H1 (cell line): Measurements from ENCODE around the gene RNASEH2C. TPM values are rescaled to one million over a fixed set of nuclear protein-coding genes. Genes with fewer than 3 reads are reported as not detected.

ENCODE experiments used
- CTCF ChIA-PET: fragments of 300-600 bp; sonication (Branson Sonifier 250); formaldehyde crosslinking; loops from one replicate; lab custom pipeline; 2021; ENCODE audit not compliant: partially characterized antibody; lab: Charles Lee
- POLR2A ChIA-PET: fragments of 300-600 bp; sonication (Branson Sonifier 250); formaldehyde crosslinking; loops from one replicate; lab custom pipeline; 2021; ENCODE audit warnings: inconsistent platforms; ENCODE audit not compliant: partially characterized antibody; lab: Charles Lee
- DNase-seq, 2 experiments: peaks; one replicate each; pipeline versions ENCODE4 v3.0.0 to v3.0.0-alpha.2; 2010 to 2022; ENCODE audit warnings: low spot score in 2 of 2, low read depth in 1 of 2, mixed read lengths in 1 of 2
- FAIRE-seq: peaks from 2 replicates; lab custom pipeline; 2011; peaks lifted over from hg19 to GRCh38; lab: Jason Lieb, UNC
- H2AFZ ChIP-seq: 2 replicates; pipeline ENCODE4 v1.8.1; 2012; ENCODE audit warnings: low read length, inconsistent platforms
- H2AK5ac ChIP-seq: 2 replicates; pipeline ENCODE4 v1.6.1; 2013; ENCODE audit warnings: low read depth, low read length
- H2BK120ac ChIP-seq: replicated peaks from 2 replicates; pipeline ENCODE3; 2013; ENCODE audit warnings: low read depth, low read length, inconsistent platforms
- H2BK12ac ChIP-seq: 2 replicates; pipeline ENCODE4 v1.6.1; 2013; ENCODE audit warnings: low read depth, low read length
- H2BK15ac ChIP-seq: 2 replicates; pipeline ENCODE4 v1.6.1; 2013; ENCODE audit warnings: low read length
- H2BK20ac ChIP-seq: 2 replicates; pipeline ENCODE4 v1.6.1; 2013; ENCODE audit warnings: low read length
- H2BK5ac ChIP-seq: 2 replicates; pipeline ENCODE4 v1.6.1; 2013; ENCODE audit warnings: low read depth, low read length
- H3K14ac ChIP-seq: 2 replicates; pipeline ENCODE4 v1.6.1; 2013; ENCODE audit warnings: inconsistent platforms; ENCODE audit not compliant: insufficient read length
- H3K18ac ChIP-seq: 2 replicates; pipeline ENCODE4 v1.6.1; 2013; ENCODE audit warnings: low read length; ENCODE audit errors: extremely low read depth
- H3K23ac ChIP-seq: 2 replicates; pipeline ENCODE4 v1.6.1; 2013; ENCODE audit warnings: inconsistent platforms; ENCODE audit not compliant: insufficient read length
- H3K23me2 ChIP-seq: 2 replicates; pipeline ENCODE4 v1.6.1; 2013; ENCODE audit warnings: low read depth, low read length
- H3K27ac ChIP-seq: 2 replicates; pipeline ENCODE4 v1.6.1; 2011; ENCODE audit warnings: low read depth, low read length, inconsistent platforms
- H3K27me3 ChIP-seq, 4 experiments: replicated peaks in 1 of 4; 1 replicate in 1 of 4; 2 replicates in 3 of 4; pipeline versions ENCODE4 v1.6.1 to v1.8.1; 2011 to 2013; ENCODE audit warnings: low read length in 3 of 4, mild to moderate bottlenecking in 3 of 4, inconsistent platforms in 2 of 4, mixed read lengths in 2 of 4, moderate library complexity in 1 of 4; ENCODE audit not compliant: control insufficient read depth in 3 of 4, insufficient read depth in 3 of 4; ENCODE audit errors: extremely low read depth in 1 of 4
- H3K36me3 ChIP-seq, 4 experiments: 2 replicates each; pipeline versions ENCODE4 v1.6.1 to v1.8.1; 2011 to 2013; ENCODE audit warnings: mild to moderate bottlenecking in 4 of 4, low read length in 3 of 4, moderate library complexity in 2 of 4, control low read depth in 1 of 4, inconsistent platforms in 1 of 4; ENCODE audit not compliant: insufficient read depth in 4 of 4, control insufficient read depth in 2 of 4
- H3K4ac ChIP-seq: replicated peaks from 2 replicates; pipeline ENCODE3; 2013; ENCODE audit warnings: low read length, low read depth, mixed read lengths, inconsistent platforms; ENCODE audit not compliant: insufficient read length
- H3K4me1 ChIP-seq, 4 experiments: replicated peaks in 1 of 4; 1 replicate in 1 of 4; 2 replicates in 3 of 4; pipeline versions ENCODE4 v1.6.1 to v1.8.1; 2011 to 2013; ENCODE audit warnings: low read length in 3 of 4, inconsistent platforms in 2 of 4, mixed read lengths in 1 of 4; ENCODE audit not compliant: insufficient read depth in 4 of 4, control insufficient read depth in 3 of 4
- H3K4me2 ChIP-seq, 2 experiments: 2 replicates each; pipeline versions ENCODE4 v1.6.1 to v1.8.1; 2011 to 2013; ENCODE audit warnings: low read depth in 2 of 2, low read length in 2 of 2, control low read depth in 1 of 2, inconsistent platforms in 1 of 2, mild to moderate bottlenecking in 1 of 2; ENCODE audit not compliant: insufficient read depth in 1 of 2
- H3K4me3 ChIP-seq, 4 experiments: fragments of 200-600, 300-600 bp in 1 of 4; sonication (generic), shearing (Covaris generic), sonication (Bioruptor Twin) in 1 of 4; 2 replicates each; pipeline versions ENCODE4 v1.5.1 to v1.8.1; 2011 to 2016; ENCODE audit warnings: low read length in 4 of 4, low read depth in 3 of 4, control low read depth in 2 of 4, inconsistent platforms in 2 of 4, mild to moderate bottlenecking in 2 of 4, mixed read lengths in 1 of 4, moderate library complexity in 1 of 4; ENCODE audit not compliant: insufficient read depth in 2 of 4; ENCODE audit errors: extremely low read depth in 1 of 4
- H3K56ac ChIP-seq: replicated peaks from 2 replicates; pipeline ENCODE3; 2013; ENCODE audit warnings: low read depth, mild to moderate bottlenecking, mixed read lengths, low read length, inconsistent platforms; ENCODE audit not compliant: insufficient read length
- H3K79me1 ChIP-seq: 2 replicates; pipeline ENCODE4 v1.6.1; 2013; ENCODE audit warnings: low read depth, low read length, control low read depth
- H3K79me2 ChIP-seq, 2 experiments: 2 replicates each; pipeline versions ENCODE4 v1.6.1 to v1.8.1; 2012 to 2013; ENCODE audit warnings: low read length in 2 of 2, mild to moderate bottlenecking in 2 of 2, inconsistent platforms in 1 of 2; ENCODE audit not compliant: insufficient read depth in 2 of 2, control insufficient read depth in 1 of 2
- H3K9ac ChIP-seq, 4 experiments: replicated peaks in 1 of 4; 1 replicate in 1 of 4; 2 replicates in 3 of 4; pipeline versions ENCODE4 v1.6.1 to v1.8.1; 2011 to 2013; ENCODE audit warnings: low read depth in 3 of 4, low read length in 3 of 4, control low read depth in 2 of 4, mild to moderate bottlenecking in 2 of 4, moderate library complexity in 2 of 4, inconsistent platforms in 1 of 4; ENCODE audit errors: extremely low read depth in 1 of 4
- H3K9me3 ChIP-seq, 2 experiments: 2 replicates each; pipeline versions ENCODE4 v1.6.1 to v1.8.1; 2012 to 2013; ENCODE audit warnings: mild to moderate bottlenecking in 2 of 2, moderate library complexity in 2 of 2, control low read depth in 1 of 2, inconsistent platforms in 1 of 2, low read depth in 1 of 2, low read length in 1 of 2, mixed read lengths in 1 of 2; ENCODE audit not compliant: insufficient read depth in 2 of 2
- H4K20me1 ChIP-seq, 2 experiments: replicated peaks in 1 of 2; 2 replicates each; pipeline versions ENCODE3 to v1.8.1; 2011 to 2013; ENCODE audit warnings: inconsistent platforms in 2 of 2, low read length in 2 of 2, mild to moderate bottlenecking in 1 of 2; ENCODE audit not compliant: insufficient read depth in 2 of 2, control insufficient read depth in 1 of 2
- H4K5ac ChIP-seq: 2 replicates; pipeline ENCODE4 v1.6.1; 2013; ENCODE audit warnings: low read length, low read depth, mixed read lengths, inconsistent platforms; ENCODE audit not compliant: insufficient read length
- H4K8ac ChIP-seq: 2 replicates; pipeline ENCODE4 v1.8.0; 2013; ENCODE audit warnings: mild to moderate bottlenecking, moderate library complexity, low read length, inconsistent platforms; ENCODE audit not compliant: insufficient read depth; ENCODE audit errors: extremely low read depth
- H4K91ac ChIP-seq: replicated peaks from 2 replicates; pipeline ENCODE3; 2013; ENCODE audit warnings: low read length, mixed read lengths, inconsistent platforms; ENCODE audit not compliant: insufficient read length
- CHD1 ChIP-seq: IDR thresholded peaks from 2 replicates; pipeline ENCODE4 v1.6.1; 2012; ENCODE audit warnings: low read depth, low read length, improper control_type of control experiment
- CTBP2 ChIP-seq: IDR thresholded peaks from 2 replicates; pipeline ENCODE4 v1.7.0; 2011; ENCODE audit warnings: borderline replicate concordance, mild to moderate bottlenecking, moderate library complexity, mixed read lengths, low read length; ENCODE audit not compliant: insufficient read depth, insufficient read length
- JUND ChIP-seq: IDR thresholded peaks from 2 replicates; pipeline ENCODE4 v1.6.1; 2011; ENCODE audit warnings: mild to moderate bottlenecking, improper control_type of control experiment, low read length
- KDM1A ChIP-seq: fragments of 200-600, 300-600 bp; sonication (generic); IDR thresholded peaks from 2 replicates; pipeline ENCODE4 v1.7.1; 2016; ENCODE audit warnings: mild to moderate bottlenecking, low read length, borderline replicate concordance
- POU5F1 ChIP-seq: IDR thresholded peaks from 2 replicates; pipeline ENCODE4 v1.6.1; 2011; ENCODE audit warnings: low read depth, mild to moderate bottlenecking, low read length, moderate library complexity
- RBBP5 ChIP-seq: IDR thresholded peaks from 2 replicates; pipeline ENCODE4 v1.7.1; 2012; ENCODE audit warnings: low read depth, mild to moderate bottlenecking, inconsistent platforms, low read length, moderate library complexity, borderline replicate concordance
- RNF2 ChIP-seq: fragments of 200-900, 300-1000 bp; sonication (generic); IDR thresholded peaks from 2 replicates; pipeline ENCODE4 v1.7.1; 2016; ENCODE audit warnings: borderline replicate concordance, low read depth, mild to moderate bottlenecking, antibody characterized with exemption, low read length; ENCODE audit not compliant: poor library complexity, severe bottlenecking; ENCODE audit errors: missing control alignments
- SIRT6 ChIP-seq: IDR thresholded peaks from one replicate; pipeline ENCODE4 v1.7.1; 2012; ENCODE audit warnings: low read length, inconsistent platforms
- TAF1 ChIP-seq: IDR thresholded peaks from 2 replicates; pipeline ENCODE4 v1.6.1; 2011; ENCODE audit warnings: mild to moderate bottlenecking, low read depth, low read length
- TCF12 ChIP-seq: IDR thresholded peaks from 2 replicates; pipeline ENCODE4 v1.6.1; 2011; ENCODE audit warnings: low read depth, mild to moderate bottlenecking, low read length
- USF2 ChIP-seq: IDR thresholded peaks from 2 replicates; pipeline ENCODE4 v1.6.1; 2011; ENCODE audit warnings: low read length, improper control_type of control experiment
- YY1 ChIP-seq: IDR thresholded peaks from 2 replicates; pipeline ENCODE4 v1.6.1; 2011; ENCODE audit warnings: low read depth, mild to moderate bottlenecking, low read length
- WGBS, 2 experiments: shearing (Covaris generic) in 1 of 2; methylation state at CpG; one replicate each; pipeline versions ENCODE4 v1.1.6 to v1.1.7; 2013 to 2015; ENCODE audit warnings: low lambda C conversion rate in 2 of 2, mixed read lengths in 2 of 2, inconsistent platforms in 1 of 2, low coverage in 1 of 2, missing lambda C conversion rate in 1 of 2; ENCODE audit not compliant: insufficient replicate concordance in 2 of 2, insufficient coverage in 1 of 2, insufficient read length in 1 of 2; ENCODE audit errors: extremely low coverage in 1 of 2, missing lambda C conversion rate in 1 of 2; 5-methylcytosine and 5-hydroxymethylcytosine counted together
- polyA plus RNA-seq, 7 experiments: library from polyadenylated mRNA; depleted of rRNA in 3 of 7; stranded (reverse) in 5 of 7; unstranded in 2 of 7; fragments of >200 nt in 5 of 7; fragments of 200-250 nt in 2 of 7; gene quantifications; 1 replicate in 5 of 7; 2 replicates in 1 of 7; 4 replicates in 1 of 7; pipeline versions ENCODE4 v1.2.1 to v1.2.3, GENCODE V29; 2011 to 2013; ENCODE audit warnings: missing spikeins in 2 of 7, mixed read lengths in 2 of 7
- total RNA-seq: library from RNA; stranded (reverse); fragmentation: NEBNext Ultra II Directional; extraction: Animal tissue kit (Norgen Biotek cat#: 25700); gene quantifications from 2 replicates; pipeline ENCODE4 v1.2.1, GENCODE V29; 2021

The RNASEH2C gene
- total and polyA plus RNA-seq, 2 of the 8 experiments (the other 6 are each of a cell fraction or from before 2014, with no cell fraction given), result 40.2 to 60.3 TPM

- POLR2A ChIA-PET, result interaction anchor here (1.6 to 3.7 kb wide), 3 partner anchors 10 to 152 kb away, joined by 4 to 23 read pairs (median 11); partner anchors contain the start of gene KAT5
- Histone ChIP-seq H3K79me1 (peaks cover 2% of the 10 kb centered on the region), H3K14ac (no peak overlapping the region), H4K91ac (no peak overlapping the region), H3K27me3 (no peaks in the 10 kb centered on the region; a peak in 1 of 7 replicates), H3K23me2 (peaks cover 8% of the 10 kb centered on the region; the same call in 1 of the 2 replicates), H2BK15ac (no peak overlapping the region), H3K18ac (no peak overlapping the region), H3K4ac (no peak overlapping the region), H3K36me3 (peaks cover 7 to 20% (median 17%) of the 10 kb centered on the region in 4 experiments), H2AFZ (no peak overlapping the region), H3K4me3 (no peak overlapping the region), H3K9ac (no peak overlapping the region), H3K27ac (no peak overlapping the region), H4K20me1 (peaks cover 0 to 10% of the 10 kb centered on the region in 2 experiments), H3K9me3 (no peaks in the 10 kb centered on the region), H4K5ac (no peak overlapping the region), H3K56ac (no peak overlapping the region), H2BK120ac (no peak overlapping the region), H2BK12ac (no peak overlapping the region), H2BK20ac (no peak overlapping the region), H2AK5ac (no peak overlapping the region), H3K4me1 (peaks cover 0 to 6% (median 3%) of the 10 kb centered on the region in 4 experiments; a peak in 2 of 7 replicates), H3K79me2 (0 out of 4 replicates have a peak, but pooled peaks cover 0 to 4% of the 10 kb centered on the region in 2 experiments), H3K4me2 (no peak overlapping the region), H2BK5ac (no peak overlapping the region), H4K8ac (no peak overlapping the region), H3K23ac (no peak overlapping the region)
- DNase-seq, result no peak
- CTCF ChIA-PET, result interaction anchor here (0.6 to 2.7 kb wide), 6 partner anchors 11 to 138 kb away, joined by 3 to 13 read pairs (median 4); partner anchors contain the start of genes AP5B1, KAT5, MUS81 and SNX32
- 82% methylated on average over 1 of the region's 1 CpG; no CpG with 5 or more reads in 1 of the 2 experiments for WGBS, 2 experiments
- no peak for FAIRE-seq
- TF ChIP-seq USF2 (no peak), TCF12 (no peak), TAF1 (no peak), CTBP2 (no peak), KDM1A (no peak), YY1 (no peak), POU5F1 (no peak), SIRT6 (no peak), CHD1 (no peak), RBBP5 (no peak), RNF2 (no peak), JUND (no peak)
These were observed 1.7 kb upstream of the RNASEH2C start for GRCh38 chr11:65722261-65722660.
